NCI-H1436 treated with DMSO at 0.1 percent for 48 hours (cell line): Measurements from ENCODE around the gene SPACA7.

Experiments
- DNase-seq: peaks from one replicate; lab custom pipeline; 2025; lab: John Stamatoyannopoulos, UW

Gene SPACA7

GRCh38 chr13:112466132-112467058 is 90.2 kb downstream of the SPACA7 start:
- no peak for DNase-seq

GRCh38 chr13:112467236-112467635 is 91.1 kb downstream of the SPACA7 start:
- no peak for DNase-seq

- DNase-seq, result no peak
Observed at GRCh38 chr13:112468069-112468468, 91.9 kb downstream of the SPACA7 start.

- DNase-seq, result no peak
Observed at GRCh38 chr13:112469071-112469745, 93.1 kb downstream of the SPACA7 start.

- DNase-seq, result no peak
Observed at GRCh38 chr13:112473818-112474217, 97.7 kb downstream of the SPACA7 start.

- no peak for DNase-seq
Observed at GRCh38 chr13:112474869-112475268, 98.7 kb downstream of the SPACA7 start.

- no peak for DNase-seq
Observed at GRCh38 chr13:112475889-112476288, 99.7 kb downstream of the SPACA7 start.

GRCh38 chr13:112477070-112477619 is 101.0 kb downstream of the SPACA7 start:
- no peak for DNase-seq

- DNase-seq, result no peak
Observed at GRCh38 chr13:112479389-112479788, 103.2 kb downstream of the SPACA7 start.

GRCh38 chr13:112481458-112481857 is 105.3 kb downstream of the SPACA7 start:
- no peak for DNase-seq

- no peak for DNase-seq
Observed at GRCh38 chr13:112483299-112483698, 107.1 kb downstream of the SPACA7 start.
